Activated T-cell treated with anti-CD3 and anti-CD28 coated beads, Interleukin-2, amount 50 U/mL, for 4 hours (primary cell): ENCODE results near the gene KRT72. TPM values are rescaled to one million over a fixed set of nuclear protein-coding genes. Genes with fewer than 3 reads are reported as not detected.
A peak's percentile ranks its signal among the peaks of the same experiment; 100 is the strongest.

Experiments used
- ATAC-seq, 2 donors: fragments of 200-7000 bp; cut with Tn5 transposase; one replicate each; pipeline ENCODE4 v1.10.0; 2021
- DNase-seq: peaks from one replicate; pipeline ENCODE4 v3.0.0-alpha.2; 2020
- H3K27me3 Mint-ChIP-seq: one replicate; pipeline ENCODE4 v1.8.0; 2021; ENCODE audit warnings: low read depth, mixed read lengths
- H3K36me3 Mint-ChIP-seq: one replicate; pipeline ENCODE4 v1.8.0; 2022; ENCODE audit warnings: mixed read lengths; ENCODE audit not compliant: insufficient read depth
- H3K4me1 Mint-ChIP-seq: one replicate; pipeline ENCODE4 v1.8.0; 2021; ENCODE audit warnings: low read depth, mixed read lengths
- H3K4me3 Mint-ChIP-seq: one replicate; pipeline ENCODE4 v1.8.0; 2021; ENCODE audit warnings: mild to moderate bottlenecking, moderate library complexity, mixed read lengths
- H3K9me3 Mint-ChIP-seq: one replicate; pipeline ENCODE4 v1.8.0; 2021; ENCODE audit warnings: mixed read lengths
- total RNA-seq, 3 donors: library from RNA; stranded (reverse); gene quantifications; one replicate each; pipeline ENCODE4 v1.2.1, GENCODE V29; 2021

Gene KRT72
- total RNA-seq, 3 donors from 2014 or later = 0.11 to 0.38 (median 0.20) TPM

DNA sequence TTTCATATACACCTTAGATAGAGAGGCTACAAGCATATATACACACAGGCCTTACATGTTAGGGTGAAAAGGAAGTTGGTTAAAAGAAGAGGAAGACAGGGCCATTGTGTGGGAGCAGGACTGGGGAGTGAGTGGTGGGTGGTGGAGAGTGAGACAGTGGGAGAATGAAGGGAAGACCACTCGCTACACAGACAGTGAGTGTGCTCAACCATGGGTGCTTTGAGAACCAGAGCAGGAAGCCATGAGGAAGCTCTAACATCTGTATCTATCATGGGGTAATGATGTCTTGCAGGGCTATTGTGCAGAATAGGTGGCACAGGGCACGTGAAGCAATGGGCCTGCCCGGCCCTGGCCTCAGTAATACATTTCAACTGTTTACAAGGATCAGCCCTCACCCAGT is 16.2 kb downstream of the KRT72 start:
- Mint-ChIP-seq H3K9me3 (no peaks in the 10 kb centered on the region), H3K27me3 (no peaks in the 10 kb centered on the region), H3K36me3 (no peaks in the 10 kb centered on the region), H3K4me1 (peaks cover 52% of the 10 kb centered on the region), H3K4me3 (no peak overlapping the region)
- DNase-seq (no peak), ATAC-seq (no peak)

DNA sequence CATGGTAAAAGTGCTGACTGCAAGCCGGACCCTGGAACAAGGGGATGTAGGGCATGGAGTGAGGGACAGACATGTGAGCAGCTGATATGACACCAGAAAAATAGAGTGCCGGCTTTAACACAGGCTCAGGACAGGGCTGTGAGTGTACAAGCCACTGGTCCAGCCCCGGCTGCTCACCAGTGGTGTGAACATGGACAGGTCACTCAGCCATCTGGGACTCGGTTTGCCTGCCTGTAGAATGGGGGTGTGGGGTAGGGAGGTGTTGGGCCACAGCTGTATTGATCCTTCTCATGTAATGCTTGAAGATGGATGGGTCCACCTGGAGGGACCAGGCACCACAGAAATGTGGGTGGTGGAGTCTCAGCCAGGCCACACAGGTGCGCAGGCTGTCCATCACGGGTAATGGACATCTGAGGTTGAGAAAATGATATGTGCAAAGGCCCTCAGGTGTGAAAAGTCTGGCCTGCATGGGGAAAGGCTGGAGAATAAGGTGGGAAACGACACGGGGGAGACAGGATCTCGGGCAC is 17.0 kb downstream of the KRT72 start:
- ATAC-seq (no peak), DNase-seq (no peak)
- Mint-ChIP-seq H3K36me3 (no peaks in the 10 kb centered on the region), H3K4me3 (no peak overlapping the region), H3K9me3 (no peaks in the 10 kb centered on the region), H3K27me3 (no peaks in the 10 kb centered on the region), H3K4me1 (peaks cover 54% of the 10 kb centered on the region)

DNA sequence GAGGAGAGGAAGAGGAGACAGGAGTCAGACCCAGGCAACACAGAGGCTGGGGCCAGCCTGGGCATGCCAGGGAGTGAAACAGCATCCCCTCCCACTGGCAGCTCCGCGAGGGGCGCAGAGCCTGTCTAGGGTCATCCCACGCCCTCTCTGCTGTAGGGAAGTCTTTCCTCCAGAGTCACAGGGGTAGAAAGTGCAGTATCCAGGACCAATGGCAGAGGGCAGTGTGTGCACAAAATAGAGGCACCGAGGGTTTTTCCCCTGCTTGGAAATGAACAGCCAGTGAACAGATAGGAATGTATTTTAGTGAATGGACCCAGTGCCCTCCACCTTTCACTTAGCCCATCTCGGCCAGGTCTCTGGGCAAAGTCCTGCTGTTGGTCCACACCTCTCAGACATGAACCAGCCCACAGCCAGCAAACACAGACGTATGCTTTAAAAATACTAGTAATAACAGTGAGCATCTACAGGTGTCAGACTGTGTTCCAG is 18.2 kb downstream of the KRT72 start:
- peak; percentile 73 to 74 for ATAC-seq
- Mint-ChIP-seq H3K27me3 (no peaks in the 10 kb centered on the region), H3K4me3 (no peak overlapping the region), H3K4me1 (peaks cover 53% of the 10 kb centered on the region), H3K9me3 (no peaks in the 10 kb centered on the region), H3K36me3 (no peaks in the 10 kb centered on the region)
- peak; percentile 61 for DNase-seq

DNA sequence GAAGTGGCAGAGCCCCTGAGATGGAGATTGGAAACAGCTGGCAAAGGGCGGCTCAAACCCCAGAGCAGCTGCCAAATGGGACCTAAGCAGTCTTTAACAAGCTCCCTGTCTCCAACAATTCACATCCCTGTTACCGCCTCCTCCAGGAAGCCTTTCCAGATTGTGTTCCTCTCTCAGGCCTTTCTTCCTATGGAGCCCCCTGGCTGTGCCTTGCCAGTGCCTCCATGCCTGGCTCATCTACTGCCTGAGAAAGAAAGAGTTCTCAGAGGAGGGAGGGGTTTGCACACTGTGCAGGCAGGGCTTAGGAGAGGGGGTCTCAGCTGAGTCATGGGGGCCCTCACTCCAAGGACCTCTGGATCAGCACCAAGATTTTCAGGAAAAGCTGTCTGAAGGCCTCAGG is 18.8 kb downstream of the KRT72 start:
- DNase-seq (no peak), ATAC-seq (no peak)

DNA sequence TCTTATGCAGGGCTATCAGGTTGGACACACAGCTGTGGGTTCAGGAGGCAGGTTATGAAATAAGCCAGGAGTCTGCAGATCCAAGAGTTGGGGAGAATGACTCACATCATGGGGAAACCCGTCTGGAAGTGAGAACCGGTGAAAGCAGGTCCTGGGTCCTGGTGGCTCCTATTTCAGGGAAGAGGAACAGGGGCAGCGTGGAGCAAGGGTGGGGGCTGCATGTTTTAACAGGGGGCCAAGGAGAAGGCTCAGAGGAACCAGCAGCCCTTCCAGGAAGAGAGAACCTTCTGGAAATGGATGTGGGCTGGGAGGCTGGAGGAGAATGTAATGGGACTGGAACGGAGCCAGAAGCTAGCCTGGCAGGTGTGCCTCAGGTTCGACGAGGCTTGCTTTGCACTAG is 19.8 kb downstream of the KRT72 start:
- no peak for DNase-seq
- Mint-ChIP-seq H3K4me1 (peaks cover 43% of the 10 kb centered on the region), H3K27me3 (no peaks in the 10 kb centered on the region), H3K36me3 (no peaks in the 10 kb centered on the region), H3K4me3 (no peak overlapping the region), H3K9me3 (no peaks in the 10 kb centered on the region)
- ATAC-seq = no peak

More for the DNA sequence above, 18.8 kb downstream of the KRT72 start:
- Mint-ChIP-seq H3K27me3 (no peaks in the 10 kb centered on the region), H3K4me3 (no peak overlapping the region), H3K4me1 (peaks cover 53% of the 10 kb centered on the region), H3K9me3 (no peaks in the 10 kb centered on the region), H3K36me3 (no peaks in the 10 kb centered on the region)

DNA sequence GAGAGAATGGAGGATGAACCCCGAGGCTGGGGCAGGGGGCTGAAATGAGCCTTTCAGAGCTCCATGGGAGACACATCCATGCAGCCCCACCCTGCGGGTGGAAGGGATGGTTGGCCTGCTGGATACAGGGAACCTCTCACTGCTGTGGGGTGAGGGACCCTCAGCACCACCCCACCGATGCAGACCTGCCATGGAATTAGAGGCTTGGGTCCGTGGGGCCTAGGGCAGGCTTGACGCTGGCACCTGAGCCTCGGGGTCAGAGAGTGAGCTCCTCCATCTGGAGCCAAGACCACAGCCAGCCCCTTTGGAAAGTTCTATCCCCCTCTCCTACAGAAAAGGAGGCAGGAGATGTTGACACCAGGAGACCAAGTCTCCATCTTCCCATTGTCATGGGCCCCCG is 20.2 kb downstream of the KRT72 start:
- H3K27me3 Mint-ChIP-seq = no peaks in the 10 kb centered on the region
- H3K9me3 Mint-ChIP-seq = no peaks in the 10 kb centered on the region
- peaks cover 39% of the 10 kb centered on the region for H3K4me1 Mint-ChIP-seq
- no peaks in the 10 kb centered on the region for H3K36me3 Mint-ChIP-seq
- ATAC-seq (no peak), DNase-seq (no peak)
- no peak overlapping the region for H3K4me3 Mint-ChIP-seq

DNA sequence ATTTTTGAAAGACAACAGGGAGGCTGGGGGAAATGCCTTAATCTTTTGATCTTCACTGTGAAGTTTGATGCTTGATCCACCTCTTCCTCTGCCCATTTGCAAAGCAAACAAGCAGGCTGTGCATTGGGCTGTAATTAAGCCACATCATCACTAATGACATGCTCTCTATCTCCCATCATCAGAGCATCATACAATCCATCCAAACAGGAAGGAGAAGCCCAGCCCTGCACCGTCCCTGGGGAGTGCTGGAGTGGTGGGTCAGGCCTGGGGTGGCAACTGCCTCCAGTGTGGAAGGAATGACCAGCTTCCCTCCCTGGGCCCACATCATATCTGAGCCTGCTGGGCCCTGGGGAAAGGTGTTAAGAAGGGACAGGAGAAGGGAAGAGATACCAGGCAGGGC is 20.8 kb downstream of the KRT72 start:
- DNase-seq = no peak
- ATAC-seq = no peak
- Mint-ChIP-seq H3K36me3 (no peaks in the 10 kb centered on the region), H3K4me3 (no peak overlapping the region), H3K4me1 (peaks cover 33% of the 10 kb centered on the region), H3K9me3 (no peaks in the 10 kb centered on the region), H3K27me3 (no peaks in the 10 kb centered on the region)

DNA sequence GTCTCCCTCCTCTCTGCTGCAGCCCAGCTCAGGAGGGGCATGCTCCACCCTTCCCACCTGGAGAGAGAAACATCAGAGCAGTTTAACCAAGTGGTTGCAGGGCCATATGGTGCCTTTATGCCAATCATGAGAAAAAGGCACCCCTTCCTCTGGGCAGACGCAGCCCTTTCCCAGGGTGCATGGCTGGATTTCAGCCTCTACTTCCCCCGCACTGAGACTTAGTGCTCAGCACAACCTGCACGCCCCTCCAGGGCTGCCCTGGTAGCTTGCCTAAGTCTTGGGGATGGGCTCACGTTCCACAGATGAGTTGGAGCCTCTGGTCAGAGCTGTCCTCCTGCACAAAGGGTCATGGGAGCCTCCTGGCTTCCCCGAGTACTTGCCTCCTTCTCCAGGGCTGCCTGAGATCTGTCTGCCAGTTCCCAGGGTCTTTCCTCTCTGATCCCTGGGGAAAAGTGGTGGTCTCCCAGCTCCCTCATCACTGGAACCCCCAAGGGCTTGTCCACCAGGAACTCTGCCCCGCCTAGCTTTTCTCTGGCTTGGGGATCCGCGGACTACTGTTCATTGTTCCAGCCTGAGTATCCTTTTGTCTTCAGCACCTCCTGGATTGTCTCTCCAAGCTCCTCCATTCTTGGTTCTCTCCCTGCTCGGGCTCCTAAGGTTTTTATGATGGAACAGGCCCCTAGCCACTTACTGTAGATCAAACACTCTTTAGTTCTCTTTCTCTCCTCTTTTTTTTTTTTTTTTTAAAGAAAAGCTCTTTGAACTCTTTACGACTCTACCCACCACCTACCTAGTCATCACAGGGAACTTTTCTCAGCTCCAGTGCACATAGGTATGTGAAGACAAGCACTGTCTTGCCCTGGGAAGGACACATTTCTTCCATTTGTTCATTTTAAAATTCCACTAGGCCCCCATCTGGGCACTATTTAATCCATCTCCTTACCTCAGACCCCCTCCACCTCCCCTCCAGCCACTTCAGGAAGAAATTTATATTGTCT is 21.5 kb downstream of the KRT72 start:
- no peaks in the 10 kb centered on the region for H3K36me3 Mint-ChIP-seq
- no peak overlapping the region for H3K4me3 Mint-ChIP-seq
- no peaks in the 10 kb centered on the region for H3K9me3 Mint-ChIP-seq
- DNase-seq = no peak
- ATAC-seq = no peak
- peaks cover 26% of the 10 kb centered on the region for H3K4me1 Mint-ChIP-seq
- H3K27me3 Mint-ChIP-seq = no peaks in the 10 kb centered on the region

DNA sequence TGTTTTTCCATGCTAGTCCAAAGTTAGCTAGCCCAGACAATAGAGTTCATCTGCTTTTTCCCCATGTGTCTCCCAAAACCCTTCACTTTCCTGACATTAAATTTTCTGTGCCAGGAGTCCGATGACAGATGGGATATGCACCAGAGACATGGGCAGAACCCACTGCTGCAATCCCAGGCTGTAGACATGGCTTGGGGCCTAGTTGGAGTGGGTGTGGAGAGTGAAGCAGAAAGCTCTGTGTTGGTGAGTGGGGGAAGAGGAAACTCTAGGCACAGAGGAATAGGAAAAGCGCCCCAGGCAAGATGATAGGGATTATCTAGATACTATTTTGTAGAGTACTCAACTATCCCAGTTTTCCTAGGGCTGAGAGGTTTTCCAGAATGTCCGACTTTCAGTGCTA is 22.8 kb downstream of the KRT72 start:
- no peak overlapping the region for H3K4me3 Mint-ChIP-seq
- no peaks in the 10 kb centered on the region for H3K36me3 Mint-ChIP-seq
- H3K9me3 Mint-ChIP-seq = no peaks in the 10 kb centered on the region
- no peaks in the 10 kb centered on the region for H3K27me3 Mint-ChIP-seq
- ATAC-seq (no peak), DNase-seq (no peak)
- H3K4me1 Mint-ChIP-seq = peaks cover 20% of the 10 kb centered on the region

DNA sequence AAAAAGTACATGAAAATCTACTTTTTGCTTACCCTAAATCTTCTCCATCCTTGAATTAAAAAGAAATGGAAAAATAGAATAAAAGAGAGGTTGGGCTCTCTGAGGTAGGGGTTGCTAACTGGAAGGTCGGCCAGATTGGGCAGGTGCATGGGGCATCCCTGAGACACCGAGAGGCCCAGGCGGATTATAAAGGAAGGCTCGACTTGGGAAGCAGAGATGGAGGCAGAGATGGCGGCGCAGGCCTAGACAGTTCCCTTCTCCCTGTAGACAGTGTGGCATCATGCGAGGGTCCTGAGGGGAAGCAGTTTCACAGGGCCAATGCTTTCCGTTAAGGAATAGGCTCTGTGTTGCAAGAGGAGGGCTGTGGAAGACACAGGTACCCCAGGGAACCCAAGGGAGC is 23.9 kb downstream of the KRT72 start:
- DNase-seq = no peak
- Mint-ChIP-seq H3K27me3 (no peaks in the 10 kb centered on the region), H3K9me3 (no peaks in the 10 kb centered on the region), H3K4me3 (no peak overlapping the region), H3K36me3 (no peaks in the 10 kb centered on the region), H3K4me1 (peaks cover 10% of the 10 kb centered on the region)
- ATAC-seq = no peak

DNA sequence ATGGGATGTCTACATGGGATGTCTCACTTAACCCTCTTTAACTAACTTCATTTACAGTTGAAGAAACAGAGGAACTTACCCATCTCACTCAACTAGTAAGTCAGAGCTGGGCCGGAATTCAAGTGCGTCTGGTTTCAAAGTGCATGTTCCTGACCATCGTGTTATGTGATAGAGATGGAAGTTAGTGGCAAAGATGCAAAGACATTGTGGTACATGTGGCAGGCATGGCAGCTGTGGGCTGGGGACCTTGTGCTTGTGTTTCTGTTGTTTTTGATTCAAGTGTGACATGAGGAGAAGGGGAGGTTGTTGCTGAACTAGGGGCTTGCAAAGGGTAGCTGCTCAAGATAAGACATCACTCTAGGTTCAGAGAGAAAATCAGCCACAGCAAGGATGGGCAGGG is 25.3 kb downstream of the KRT72 start:
- Mint-ChIP-seq H3K4me3 (no peak overlapping the region), H3K36me3 (no peaks in the 10 kb centered on the region), H3K4me1 (peaks cover 10% of the 10 kb centered on the region), H3K27me3 (no peaks in the 10 kb centered on the region), H3K9me3 (no peaks in the 10 kb centered on the region)
- DNase-seq = no peak
- no peak for ATAC-seq

DNA sequence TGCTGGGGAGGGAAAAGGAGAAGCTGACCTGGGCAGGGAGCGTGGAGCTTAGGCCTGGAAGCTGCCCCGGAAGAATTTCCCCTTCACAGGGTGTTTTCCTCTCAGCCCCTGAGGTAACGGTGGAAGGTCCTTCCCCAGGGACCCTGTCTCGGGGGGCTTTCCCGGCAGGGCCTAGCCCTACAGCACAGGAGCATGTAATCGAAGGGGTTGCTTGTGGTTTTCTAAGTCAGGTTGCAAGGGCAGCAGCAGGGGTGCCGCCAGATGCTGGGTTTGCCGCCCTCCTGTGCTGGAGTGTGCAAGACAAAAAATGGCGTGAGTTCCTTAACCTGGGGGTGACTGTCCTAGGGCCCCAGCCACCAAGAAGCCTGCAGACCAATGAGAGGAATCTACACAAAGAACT is 26.0 kb downstream of the KRT72 start:
- ATAC-seq = no peak
- DNase-seq = no peak
- no peak overlapping the region for H3K4me3 Mint-ChIP-seq
- peaks cover under 1% of the 10 kb centered on the region for H3K27me3 Mint-ChIP-seq
- H3K36me3 Mint-ChIP-seq = no peaks in the 10 kb centered on the region
- peaks cover 4% of the 10 kb centered on the region for H3K4me1 Mint-ChIP-seq
- H3K9me3 Mint-ChIP-seq = no peaks in the 10 kb centered on the region

DNA sequence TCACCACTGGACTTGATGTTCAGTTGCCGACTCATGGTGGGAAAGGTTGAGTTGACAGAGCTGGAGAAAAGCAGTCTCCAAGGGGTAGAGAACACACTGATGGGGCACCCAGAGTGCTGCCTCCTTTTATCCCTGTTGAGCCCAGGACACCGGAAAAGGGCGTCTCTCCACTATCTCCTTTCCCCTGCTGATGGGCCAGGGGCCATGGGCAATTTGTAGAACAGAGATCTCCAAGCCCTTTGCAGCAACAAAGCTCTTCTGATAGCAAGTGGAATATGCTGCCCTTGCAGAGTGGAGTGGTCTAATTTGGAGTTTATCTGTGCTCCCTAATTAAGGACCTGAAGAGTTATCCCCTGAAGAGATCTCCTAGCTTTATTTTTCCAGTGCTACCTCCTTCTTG is 27.5 kb downstream of the KRT72 start, which contains the start of gene KRT74:
KRT74 (minus strand) TSS at position 101 of the 400 bp plus-strand sequence; CDS start at position 35, 66 bp downstream.
- no peaks in the 10 kb centered on the region for H3K4me1 Mint-ChIP-seq
- DNase-seq (no peak), ATAC-seq (no peak)
- peaks cover 2% of the 10 kb centered on the region for H3K27me3 Mint-ChIP-seq
- no peak within 1 kb of the TSS for H3K4me3 Mint-ChIP-seq
- no peaks in the 10 kb centered on the region for H3K9me3 Mint-ChIP-seq
- no peaks in the 10 kb centered on the region for H3K36me3 Mint-ChIP-seq

DNA sequence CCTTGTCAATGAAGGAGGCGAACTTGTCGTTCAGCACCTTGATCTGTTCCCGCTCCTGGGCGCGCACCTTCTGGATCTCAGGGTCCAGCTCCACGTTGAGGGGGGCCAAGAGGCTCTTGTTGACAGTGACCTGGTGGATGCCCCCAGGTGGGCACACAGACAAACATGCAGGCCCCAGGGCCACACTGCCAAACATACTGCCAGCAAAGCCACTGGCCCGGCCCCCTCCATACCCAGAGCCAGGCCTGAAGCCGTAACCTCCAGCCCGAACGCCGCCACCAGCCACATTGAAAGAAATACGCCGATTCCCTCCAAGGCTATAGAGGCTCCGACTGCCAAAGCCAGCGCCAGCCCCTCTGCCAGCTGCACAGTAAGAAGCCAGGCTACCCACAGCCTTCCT is 28.0 kb downstream of the KRT72 start:
- ATAC-seq (no peak), DNase-seq (no peak)

DNA sequence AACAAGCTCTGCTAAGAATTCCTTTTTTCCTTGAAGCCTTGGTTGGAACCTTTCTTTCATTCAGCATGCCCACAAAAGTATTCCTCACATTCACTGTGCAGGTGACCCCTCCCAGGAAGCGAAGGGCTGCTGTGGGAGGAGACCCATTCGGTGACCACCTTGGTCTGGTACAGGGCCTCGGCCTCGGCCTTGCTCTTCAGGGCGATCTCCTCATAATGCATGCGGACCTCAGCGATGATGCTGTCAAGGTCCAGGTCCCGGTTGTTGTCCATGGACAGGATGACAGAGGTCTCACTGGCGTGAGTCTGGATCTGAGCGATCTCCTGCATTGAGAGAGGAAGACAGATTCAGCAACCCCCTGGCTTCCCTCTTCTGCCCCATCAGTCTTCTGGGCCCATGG is 30.8 kb downstream of the KRT72 start:
- H3K4me1 Mint-ChIP-seq = peaks cover 5% of the 10 kb centered on the region
- H3K4me3 Mint-ChIP-seq = no peak overlapping the region
- peaks cover 4% of the 10 kb centered on the region for H3K27me3 Mint-ChIP-seq
- ATAC-seq (no peak), DNase-seq (no peak)
- H3K9me3 Mint-ChIP-seq = no peaks in the 10 kb centered on the region
- no peaks in the 10 kb centered on the region for H3K36me3 Mint-ChIP-seq

More for the DNA sequence above, 28.0 kb downstream of the KRT72 start:
- Mint-ChIP-seq H3K4me1 (no peaks in the 10 kb centered on the region), H3K4me3 (no peak overlapping the region), H3K9me3 (no peaks in the 10 kb centered on the region), H3K36me3 (no peaks in the 10 kb centered on the region), H3K27me3 (peaks cover 2% of the 10 kb centered on the region)
